ENCODE measurements around the gene SLC46A1. TPM values are rescaled to one million over a fixed set of nuclear protein-coding genes. Genes with fewer than 3 reads are reported as not detected.
A peak's percentile ranks its signal among the peaks of the same experiment; 100 is the strongest.

Gene SLC46A1
- polyA plus RNA-seq (1.7 to 1.9 TPM (median 1.9 TPM) in 3 replicates), polyA minus RNA-seq (1.3 to 5.3 TPM (median 2.8 TPM) in 3 replicates)
- 0.29 TPM for polyA plus RNA-seq (2011; ENCODE audit: low read depth)
- polyA plus RNA-seq (2011; cell fraction: cytosol; rRNA removed): 0.78 and 1.5 TPM in 2 replicates
- 4.4 and 5.6 TPM in 2 replicates for polyA plus RNA-seq (2011; cell fraction: nucleus; rRNA removed)
- polyA plus RNA-seq (2012; ENCODE audit: low replicate concordance): 1.4 and 2.8 TPM in 2 replicates
- polyA minus RNA-seq (2011; cell fraction: cytosol; rRNA and poly(A)+ RNA removed): 1.3 TPM
- polyA minus RNA-seq (2011; cell fraction: nucleus; rRNA and poly(A)+ RNA removed): 2.3 and 3.3 TPM in 2 replicates

DNA sequence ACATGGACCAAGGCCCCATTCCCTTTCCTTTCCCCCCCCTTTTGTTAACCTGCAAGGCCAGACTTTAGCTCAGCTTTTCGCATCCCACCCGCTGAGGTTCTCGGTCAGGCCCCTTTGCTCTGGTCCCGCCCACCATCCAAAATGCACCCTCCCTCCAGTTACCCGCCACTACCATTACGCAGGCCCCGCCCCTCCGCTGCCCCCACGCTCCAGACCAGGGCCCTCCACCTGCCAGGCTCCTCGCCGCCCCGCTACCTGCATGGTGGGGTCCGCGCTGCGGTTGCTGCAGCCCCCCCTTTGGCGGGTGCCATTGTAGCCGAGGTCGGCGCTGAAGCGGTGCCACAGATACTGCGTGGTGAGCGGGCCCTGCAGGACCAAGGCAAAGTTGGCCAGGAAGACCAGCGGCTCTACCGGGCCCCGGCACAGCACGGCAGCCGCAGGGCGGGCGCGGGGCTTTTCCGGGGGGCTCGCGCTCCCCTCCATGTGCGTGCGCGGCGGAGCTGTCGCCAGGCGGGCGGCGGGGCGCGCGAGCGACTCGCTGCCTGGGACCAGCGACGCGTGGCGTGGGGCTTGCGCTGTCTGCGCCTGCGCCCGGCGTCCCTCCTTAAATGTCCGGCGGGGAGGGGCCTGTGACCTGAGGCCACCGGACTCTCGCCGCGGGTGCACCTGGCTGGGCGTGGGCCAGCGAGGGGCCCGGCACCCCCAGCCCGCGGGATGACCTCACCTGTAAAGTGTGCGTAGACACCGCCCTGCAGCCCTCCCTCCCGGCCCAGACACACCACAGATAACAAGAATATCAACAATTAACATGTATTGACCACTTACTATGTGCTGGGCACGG lies at the start of gene SLC46A1:
SLC46A1 (minus strand) TSS at position 581 of the 841 bp plus-strand sequence; CDS start at position 483, 98 bp downstream.
- dilution Hi-C loops (cut with MboI; ENCODE audit: extremely low pct_ligation_motif_present, low sequenced_read_pairs): no loop called here
- Histone ChIP-seq H3K27ac (ENCODE audit: control insufficient read depth, insufficient read depth, low read length) (no peak within 1 kb of the TSS), H3K36me3 (ENCODE audit: control insufficient read depth in 2 of 2, extremely low read depth in 1 of 2, insufficient read depth in 2 of 2, low read length in 2 of 2) (no peaks in the 10 kb centered on the region), H3K9me3 (ENCODE audit: control insufficient read depth, low read depth, low read length) (no peaks in the 10 kb centered on the region), H3K4me2 (ENCODE audit: control insufficient read depth, extremely low read depth, insufficient read depth, low read depth, low read length) (peak within 1 kb of the TSS; percentile 67), H3K4me1 (ENCODE audit: control insufficient read depth, extremely low read depth, insufficient read depth, low read length) (peaks cover 36% of the 10 kb centered on the region), H2AFZ (ENCODE audit: control insufficient read depth, low read length) (peak within 1 kb of the TSS; percentile 60), H4K20me1 (ENCODE audit: control insufficient read depth, extremely low read depth, insufficient read depth, low read length) (no peaks in the 10 kb centered on the region), H3K4me3 (ENCODE audit: control insufficient read depth in 2 of 3, extremely low read depth in 1 of 3, insufficient read depth in 2 of 3, low read depth in 1 of 3, low read length in 3 of 3) (peak within 1 kb of the TSS; percentile 36 to 50 (median 39)), H3K9me1 (ENCODE audit: control insufficient read depth, extremely low read depth, insufficient read depth, low read length) (no peaks in the 10 kb centered on the region), H3K79me2 (ENCODE audit: control insufficient read depth, insufficient read depth, low read length) (no peaks in the 10 kb centered on the region), H3K27me3 (ENCODE audit: control insufficient read depth, extremely low read depth, insufficient read depth, low read length) (no peaks in the 10 kb centered on the region), H3K9ac (ENCODE audit: control insufficient read depth, extremely low read depth, insufficient read depth, low read length) (peak within 1 kb of the TSS; percentile 49)
- FAIRE-seq: no peak
- DNase-seq (ENCODE audit: low read depth, low spot score): no peak
- TF ChIP-seq, protein P1, sequence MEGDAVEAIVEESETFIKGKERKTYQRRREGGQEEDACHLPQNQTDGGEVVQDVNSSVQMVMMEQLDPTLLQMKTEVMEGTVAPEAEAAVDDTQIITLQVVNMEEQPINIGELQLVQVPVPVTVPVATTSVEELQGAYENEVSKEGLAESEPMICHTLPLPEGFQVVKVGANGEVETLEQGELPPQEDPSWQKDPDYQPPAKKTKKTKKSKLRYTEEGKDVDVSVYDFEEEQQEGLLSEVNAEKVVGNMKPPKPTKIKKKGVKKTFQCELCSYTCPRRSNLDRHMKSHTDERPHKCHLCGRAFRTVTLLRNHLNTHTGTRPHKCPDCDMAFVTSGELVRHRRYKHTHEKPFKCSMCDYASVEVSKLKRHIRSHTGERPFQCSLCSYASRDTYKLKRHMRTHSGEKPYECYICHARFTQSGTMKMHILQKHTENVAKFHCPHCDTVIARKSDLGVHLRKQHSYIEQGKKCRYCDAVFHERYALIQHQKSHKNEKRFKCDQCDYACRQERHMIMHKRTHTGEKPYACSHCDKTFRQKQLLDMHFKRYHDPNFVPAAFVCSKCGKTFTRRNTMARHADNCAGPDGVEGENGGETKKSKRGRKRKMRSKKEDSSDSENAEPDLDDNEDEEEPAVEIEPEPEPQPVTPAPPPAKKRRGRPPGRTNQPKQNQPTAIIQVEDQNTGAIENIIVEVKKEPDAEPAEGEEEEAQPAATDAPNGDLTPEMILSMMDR (optimal IDR thresholded peaks at IDR 0.05 in 1 of 3, IDR thresholded peaks at IDR 0.05 in 1 of 3, conservative IDR thresholded peaks at IDR 0.05 in 1 of 3; ENCODE audit: extremely low read depth in 1 of 3, insufficient read depth in 2 of 3, low read length in 3 of 3): no peak
- TF ChIP-seq EZH2 (IDR thresholded peaks at IDR 0.05; ENCODE audit: low read length): no peak

DNA sequence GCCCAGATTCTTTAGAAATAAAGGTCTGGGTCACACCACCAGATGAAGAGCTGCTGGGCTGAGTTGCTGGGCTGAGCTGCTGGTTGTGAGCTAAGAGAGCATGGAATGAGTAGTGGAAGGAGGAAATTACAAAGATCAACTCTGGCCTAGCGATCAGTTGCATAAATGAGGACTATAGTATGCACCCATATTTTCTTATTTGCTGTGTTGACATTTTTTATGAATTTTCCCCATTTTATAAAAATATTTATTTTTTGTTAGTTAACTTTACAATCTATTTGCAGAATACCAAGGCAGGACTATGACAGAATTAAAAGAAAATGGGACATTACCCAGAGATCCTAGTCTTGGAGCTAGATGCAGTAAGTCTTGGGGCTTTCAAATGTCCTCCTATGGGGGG lies 43.8 kb upstream of the SLC46A1 start:
- Histone ChIP-seq H3K36me3 (ENCODE audit: control insufficient read depth in 2 of 2, extremely low read depth in 1 of 2, insufficient read depth in 2 of 2, low read length in 2 of 2) (no peaks in the 10 kb centered on the region), H3K4me1 (ENCODE audit: control insufficient read depth, extremely low read depth, insufficient read depth, low read length) (no peaks in the 10 kb centered on the region), H3K4me3 (ENCODE audit: control insufficient read depth in 2 of 3, extremely low read depth in 1 of 3, insufficient read depth in 2 of 3, low read depth in 1 of 3, low read length in 3 of 3) (no peak overlapping the region), H3K9me3 (ENCODE audit: control insufficient read depth, low read depth, low read length) (no peaks in the 10 kb centered on the region), H3K4me2 (ENCODE audit: control insufficient read depth, extremely low read depth, insufficient read depth, low read depth, low read length) (no peak overlapping the region), H3K27ac (ENCODE audit: control insufficient read depth, insufficient read depth, low read length) (no peak overlapping the region), H2AFZ (ENCODE audit: control insufficient read depth, low read length) (no peak overlapping the region), H3K9me1 (ENCODE audit: control insufficient read depth, extremely low read depth, insufficient read depth, low read length) (no peaks in the 10 kb centered on the region), H3K79me2 (ENCODE audit: control insufficient read depth, insufficient read depth, low read length) (no peaks in the 10 kb centered on the region), H3K27me3 (ENCODE audit: control insufficient read depth, extremely low read depth, insufficient read depth, low read length) (no peaks in the 10 kb centered on the region), H4K20me1 (ENCODE audit: control insufficient read depth, extremely low read depth, insufficient read depth, low read length) (no peaks in the 10 kb centered on the region), H3K9ac (ENCODE audit: control insufficient read depth, extremely low read depth, insufficient read depth, low read length) (no peak overlapping the region)
- TF ChIP-seq, protein P1 (optimal IDR thresholded peaks at IDR 0.05 in 1 of 3, IDR thresholded peaks at IDR 0.05 in 1 of 3, conservative IDR thresholded peaks at IDR 0.05 in 1 of 3; ENCODE audit: extremely low read depth in 1 of 3, insufficient read depth in 2 of 3, low read length in 3 of 3): no peak
- no peak for TF ChIP-seq EZH2 (IDR thresholded peaks at IDR 0.05; ENCODE audit: low read length)
- DNase-seq (ENCODE audit: low read depth, low spot score) (no peak), FAIRE-seq (no peak)
- dilution Hi-C loops (cut with MboI; ENCODE audit: extremely low pct_ligation_motif_present, low sequenced_read_pairs): no loop called here
